ENCODE results near the gene OLFM4.
A peak's percentile ranks its signal among the peaks of the same experiment; 100 is the strongest.

Gene OLFM4

GRCh38 chr13:53028063-53028462 lies 550 bp upstream of the OLFM4 start:
- no peak for DNase-seq (ENCODE audit: low read depth)
- no peak for TF ChIP-seq CTCF (conservative IDR thresholded peaks at IDR 0.05; ENCODE audit: low read depth, low read length)

GRCh38 chr13:53032849-53033248 lies 4.2 kb downstream of the OLFM4 start:
- no peak for TF ChIP-seq CTCF (conservative IDR thresholded peaks at IDR 0.05; ENCODE audit: low read depth, low read length)
- no peak for DNase-seq (ENCODE audit: low read depth)
- H3K4me3 ChIP-seq (ENCODE audit: low read length): no peak overlapping the region

More at GRCh38 chr13:53028063-53028462, 550 bp upstream of the OLFM4 start:
- no peak overlapping the region for H3K4me3 ChIP-seq (ENCODE audit: low read length)

- TF ChIP-seq CTCF (conservative IDR thresholded peaks at IDR 0.05; ENCODE audit: low read depth, low read length): no peak
These were observed 10.4 kb downstream of the OLFM4 start for GRCh38 chr13:53038993-53039392.

GRCh38 chr13:53041968-53042516 lies 13.4 kb downstream of the OLFM4 start:
- H3K4me3 ChIP-seq (ENCODE audit: low read length): no peak overlapping the region
- DNase-seq (ENCODE audit: low read depth): no peak
- no peak for TF ChIP-seq CTCF (conservative IDR thresholded peaks at IDR 0.05; ENCODE audit: low read depth, low read length)

More at GRCh38 chr13:53038993-53039392, 10.4 kb downstream of the OLFM4 start:
- H3K4me3 ChIP-seq (ENCODE audit: low read length): no peak overlapping the region
- DNase-seq (ENCODE audit: low read depth): no peak

GRCh38 chr13:53042877-53043276 lies 14.3 kb downstream of the OLFM4 start:
- H3K4me3 ChIP-seq (ENCODE audit: low read length): no peak overlapping the region
- TF ChIP-seq CTCF (conservative IDR thresholded peaks at IDR 0.05; ENCODE audit: low read depth, low read length): no peak
- no peak for DNase-seq (ENCODE audit: low read depth)

- no peak for TF ChIP-seq CTCF (conservative IDR thresholded peaks at IDR 0.05; ENCODE audit: low read depth, low read length)
- DNase-seq (ENCODE audit: low read depth): no peak
- H3K4me3 ChIP-seq (ENCODE audit: low read length): no peak overlapping the region
These were observed 14.8 kb downstream of the OLFM4 start for GRCh38 chr13:53043398-53043797.

- DNase-seq (ENCODE audit: low read depth): peak; percentile 0
- TF ChIP-seq CTCF (conservative IDR thresholded peaks at IDR 0.05; ENCODE audit: low read depth, low read length): no peak
These were observed 16.6 kb downstream of the OLFM4 start for GRCh38 chr13:53045189-53045588.

More at GRCh38 chr13:53045189-53045588, 16.6 kb downstream of the OLFM4 start:
- no peak overlapping the region for H3K4me3 ChIP-seq (ENCODE audit: low read length)
